ENCODE measurements around the gene TFIP11. TPM values are rescaled to one million over a fixed set of nuclear protein-coding genes. Genes with fewer than 3 reads are reported as not detected.

The TFIP11 gene
- total and polyA plus RNA-seq, 12 donors = 25.0 to 73.3 (median 37.2) TPM

- Histone ChIP-seq H3K27me3 (no peaks in the 10 kb centered on the region), H3K9me3 (replicated peaks in 1 of 3) (no peaks in the 10 kb centered on the region), H3K4me3 (no peak overlapping the region), H3K27ac (no peak overlapping the region), H3K36me3 (replicated peaks in 1 of 2) (peaks cover 0 to 49% of the 10 kb centered on the region in 2 donors), H3K4me1 (replicated peaks in 1 of 2) (peaks cover 6 to 33% of the 10 kb centered on the region in 2 donors)
- no peak for DNase-seq
- TF ChIP-seq POLR2A (IDR thresholded peaks at IDR 0.05) = no peak
- TF ChIP-seq, protein P1, sequence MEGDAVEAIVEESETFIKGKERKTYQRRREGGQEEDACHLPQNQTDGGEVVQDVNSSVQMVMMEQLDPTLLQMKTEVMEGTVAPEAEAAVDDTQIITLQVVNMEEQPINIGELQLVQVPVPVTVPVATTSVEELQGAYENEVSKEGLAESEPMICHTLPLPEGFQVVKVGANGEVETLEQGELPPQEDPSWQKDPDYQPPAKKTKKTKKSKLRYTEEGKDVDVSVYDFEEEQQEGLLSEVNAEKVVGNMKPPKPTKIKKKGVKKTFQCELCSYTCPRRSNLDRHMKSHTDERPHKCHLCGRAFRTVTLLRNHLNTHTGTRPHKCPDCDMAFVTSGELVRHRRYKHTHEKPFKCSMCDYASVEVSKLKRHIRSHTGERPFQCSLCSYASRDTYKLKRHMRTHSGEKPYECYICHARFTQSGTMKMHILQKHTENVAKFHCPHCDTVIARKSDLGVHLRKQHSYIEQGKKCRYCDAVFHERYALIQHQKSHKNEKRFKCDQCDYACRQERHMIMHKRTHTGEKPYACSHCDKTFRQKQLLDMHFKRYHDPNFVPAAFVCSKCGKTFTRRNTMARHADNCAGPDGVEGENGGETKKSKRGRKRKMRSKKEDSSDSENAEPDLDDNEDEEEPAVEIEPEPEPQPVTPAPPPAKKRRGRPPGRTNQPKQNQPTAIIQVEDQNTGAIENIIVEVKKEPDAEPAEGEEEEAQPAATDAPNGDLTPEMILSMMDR (IDR thresholded peaks at IDR 0.05) = no peak
- WGBS, 4 donors = 77 to 86% (median 84%) methylated on average over 6 of the region's 6 CpGs
- intact Hi-C loops (cut with DNase I) = loop anchor here (2.0 to 10.0 kb wide), 3 partner anchors 58 to 95 kb away; no protein-coding TSS in a partner anchor
Observed at GRCh38 chr22:26460202-26460601, 52.1 kb downstream of the TFIP11 start.

- WGBS, 4 donors = 93 to 98% (median 95%) methylated on average over 15 to 26 of the region's 26 CpGs
- intact Hi-C loops (cut with DNase I) = no loop called here
- no peaks in the 10 kb centered on the region for H3K27me3 ChIP-seq
- no peaks in the 10 kb centered on the region for H3K9me3 ChIP-seq (replicated peaks in 1 of 3)
- DNase-seq = no peak
- H3K4me3 ChIP-seq = no peak overlapping the region
- TF ChIP-seq POLR2A (IDR thresholded peaks at IDR 0.05) = no peak
- TF ChIP-seq, protein P1 (IDR thresholded peaks at IDR 0.05) = no peak
- H3K4me1 ChIP-seq (replicated peaks in 1 of 2) = peaks cover 2 to 19% of the 10 kb centered on the region in 2 donors
- no peak overlapping the region for H3K27ac ChIP-seq
- H3K36me3 ChIP-seq (replicated peaks in 1 of 2) = peaks cover 0 to 44% of the 10 kb centered on the region in 2 donors
Observed at GRCh38 chr22:26457661-26458272, 54.5 kb downstream of the TFIP11 start.

DNA sequence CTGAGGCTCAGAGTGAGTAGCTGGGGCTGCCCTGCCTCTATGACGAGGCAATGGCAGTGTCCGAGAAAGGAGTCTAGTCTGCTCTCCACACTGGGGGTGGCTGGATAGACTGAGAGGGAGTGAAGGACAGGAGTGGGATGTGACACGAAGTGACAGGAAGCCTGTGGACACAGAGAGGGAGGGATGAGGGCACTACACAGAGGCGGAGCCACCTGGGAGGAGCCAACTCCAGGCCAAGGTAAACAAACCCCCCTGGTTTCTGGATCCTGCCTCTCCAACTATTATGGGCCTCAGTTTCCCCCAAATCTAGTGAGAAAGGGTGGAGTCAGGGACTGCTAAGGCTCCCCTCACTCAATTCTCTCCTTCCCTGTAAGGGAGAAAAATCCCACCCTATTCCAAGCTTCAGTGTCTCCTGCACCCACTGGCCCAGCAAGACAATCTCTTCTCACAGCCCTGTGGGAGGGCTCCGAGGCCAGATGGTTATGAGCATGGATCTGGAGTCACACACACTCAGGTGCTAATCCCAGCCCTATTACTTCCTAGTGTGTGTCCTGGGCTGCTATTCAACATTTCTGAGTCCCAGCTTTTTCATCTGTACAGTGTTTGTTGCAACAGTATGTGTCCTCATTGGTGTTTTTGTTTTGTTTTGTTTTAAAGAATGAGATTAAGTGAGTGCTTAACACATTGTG is 58.3 kb downstream of the TFIP11 start:
- Histone ChIP-seq H3K36me3 (replicated peaks in 1 of 2) (peaks cover 0 to 63% of the 10 kb centered on the region in 2 donors), H3K27me3 (no peaks in the 10 kb centered on the region), H3K27ac (no peak overlapping the region), H3K4me1 (replicated peaks in 1 of 2) (no peaks in the 10 kb centered on the region), H3K4me3 (no peak overlapping the region), H3K9me3 (replicated peaks in 1 of 3) (no peaks in the 10 kb centered on the region)
- 88 to 90% (median 89%) methylated on average over 5 of the region's 5 CpGs for WGBS, 4 donors
- intact Hi-C loops (cut with DNase I) = no loop called here
- no peak for DNase-seq
- no peak for TF ChIP-seq POLR2A (IDR thresholded peaks at IDR 0.05)
- TF ChIP-seq, protein P1 (IDR thresholded peaks at IDR 0.05) = no peak

DNA sequence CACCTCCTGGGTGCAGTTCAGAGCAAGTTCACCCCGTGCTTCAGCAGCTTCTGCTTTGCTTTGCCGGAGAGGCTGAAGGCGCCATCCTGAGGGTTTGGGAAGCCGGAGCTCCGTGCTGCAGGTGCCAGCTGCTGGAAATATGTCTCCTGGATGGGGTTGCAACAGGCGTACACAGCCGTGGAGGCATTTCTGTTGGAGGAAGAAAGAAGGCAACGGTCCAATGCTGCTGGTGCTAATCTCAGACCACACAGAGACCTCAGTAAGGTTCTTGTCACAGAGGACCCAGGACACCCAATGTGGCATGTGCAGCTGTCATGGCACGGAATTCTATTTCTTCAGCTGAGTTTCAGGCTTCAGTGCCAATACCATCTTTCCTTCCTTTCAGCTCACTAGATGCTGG is 59.1 kb downstream of the TFIP11 start:
- Histone ChIP-seq H3K36me3 (replicated peaks in 1 of 2) (peaks cover 0 to 59% of the 10 kb centered on the region in 2 donors), H3K27me3 (no peaks in the 10 kb centered on the region), H3K4me1 (replicated peaks in 1 of 2) (no peaks in the 10 kb centered on the region), H3K9me3 (replicated peaks in 1 of 3) (no peaks in the 10 kb centered on the region), H3K27ac (no peak overlapping the region), H3K4me3 (no peak overlapping the region)
- intact Hi-C loops (cut with DNase I) = no loop called here
- no peak for DNase-seq
- TF ChIP-seq, protein P1 (IDR thresholded peaks at IDR 0.05) = no peak
- TF ChIP-seq POLR2A (IDR thresholded peaks at IDR 0.05) = no peak
- WGBS, 4 donors = 94 to 96% (median 96%) methylated on average over 9 of the region's 9 CpGs

All from adrenal gland (tissue), 12 donors.